HG02642 (cell line): ENCODE measurements around the gene LCN12.

Source experiments
- ATAC-seq: cut with Tn5 transposase; IDR thresholded peaks from one replicate; pipeline ENCODE4 v1.9.1; 2021; ENCODE audit warnings: mild to moderate bottlenecking; ENCODE audit not compliant: unreplicated experiment, poor library complexity

The LCN12 gene

GRCh38 chr9:136944212-136944518 is 7.9 kb upstream of the LCN12 start:
- ATAC-seq: peak; percentile 44

- peak; percentile 78 for ATAC-seq
Measured at GRCh38 chr9:136944519-136945332, 7.3 kb upstream of the LCN12 start, which contains the start of the genes C8G and FBXW5. C8G (plus strand) TSS chr9:136945243; CDS start chr9:136945321, 78 bp downstream. FBXW5 (minus strand) TSS chr9:136944738; CDS start chr9:136944083, 655 bp downstream.

- no peak for ATAC-seq
Measured at GRCh38 chr9:136945333-136946227, 6.5 kb upstream of the LCN12 start.

GRCh38 chr9:136946228-136947027 is 5.6 kb upstream of the LCN12 start:
- ATAC-seq: no peak

GRCh38 chr9:136947028-136947891 is 4.8 kb upstream of the LCN12 start:
- no peak for ATAC-seq

GRCh38 chr9:136947955-136948510 is 4.0 kb upstream of the LCN12 start:
- ATAC-seq: no peak

- ATAC-seq: no peak
Measured at GRCh38 chr9:136949239-136949816, 2.7 kb upstream of the LCN12 start.

GRCh38 chr9:136949817-136950655 is 2.0 kb upstream of the LCN12 start:
- ATAC-seq: peak; percentile 84

GRCh38 chr9:136950656-136951276 is 1.3 kb upstream of the LCN12 start:
- no peak for ATAC-seq

- ATAC-seq: no peak
Measured at GRCh38 chr9:136952321-136952850, 313 bp downstream of the LCN12 start.

- ATAC-seq: no peak
Measured at GRCh38 chr9:136952876-136953770, 1.1 kb downstream of the LCN12 start.

- ATAC-seq: no peak
Measured at GRCh38 chr9:136953771-136954269, 1.7 kb downstream of the LCN12 start.

GRCh38 chr9:136954270-136955083 is 2.4 kb downstream of the LCN12 start:
- no peak for ATAC-seq

GRCh38 chr9:136955202-136955942 is 3.3 kb downstream of the LCN12 start:
- ATAC-seq: no peak

- ATAC-seq: no peak
Measured at GRCh38 chr9:136955943-136956335, 3.9 kb downstream of the LCN12 start.
